Activated CD4-positive, alpha-beta T cell treated with anti-CD3 and anti-CD28 coated beads, Interleukin-10, Interleukin-2, amounts not matched to agents 100 ng/mL and 50 ng/mL, durations not matched to agents 16 hours and 8 hours (primary cell): ENCODE results near the gene DPH7.
A peak's percentile ranks its signal among the peaks of the same experiment; 100 is the strongest.
"Not testable (repeated sequence)": the region's sequence is repeated elsewhere in the genome, so short reads cannot be mapped to it uniquely, and the experiment has no call there.

Source experiments
- DNase-seq: peaks from one replicate; pipeline ENCODE4 v3.0.0-alpha.2; 2020

The DPH7 gene

GRCh38 chr9:137578518-137579258 is at the start of gene DPH7:
TSS of gene DPH7 (minus strand) at chr9:137578925. CDS start at chr9:137578777, 148 bp downstream.
- DNase-seq: peak; percentile 97

GRCh38 chr9:137627406-137627805 is 48.7 kb upstream of the DPH7 start:
- not testable (repeated sequence) for DNase-seq

DNA sequence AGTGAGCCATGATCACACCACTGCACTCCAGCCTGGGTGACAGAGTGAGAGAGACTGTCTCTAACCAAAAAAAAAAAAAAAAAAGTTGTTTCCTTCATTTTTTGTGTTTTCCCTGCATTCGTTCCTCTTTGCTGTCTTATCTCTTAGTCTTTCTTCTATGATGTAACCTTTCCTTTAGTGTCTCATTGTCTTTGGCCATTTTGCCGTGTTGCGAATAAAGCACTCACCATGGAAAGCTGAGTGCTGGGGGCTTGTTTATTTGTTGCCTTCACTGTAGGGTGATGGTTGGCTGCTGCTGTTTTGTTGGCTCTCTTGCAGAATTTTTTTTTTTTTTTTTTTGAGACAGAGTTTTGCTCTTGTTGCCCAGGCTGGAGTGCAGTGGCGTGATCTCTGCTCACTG is 47.7 kb upstream of the DPH7 start:
- DNase-seq: no peak

DNA sequence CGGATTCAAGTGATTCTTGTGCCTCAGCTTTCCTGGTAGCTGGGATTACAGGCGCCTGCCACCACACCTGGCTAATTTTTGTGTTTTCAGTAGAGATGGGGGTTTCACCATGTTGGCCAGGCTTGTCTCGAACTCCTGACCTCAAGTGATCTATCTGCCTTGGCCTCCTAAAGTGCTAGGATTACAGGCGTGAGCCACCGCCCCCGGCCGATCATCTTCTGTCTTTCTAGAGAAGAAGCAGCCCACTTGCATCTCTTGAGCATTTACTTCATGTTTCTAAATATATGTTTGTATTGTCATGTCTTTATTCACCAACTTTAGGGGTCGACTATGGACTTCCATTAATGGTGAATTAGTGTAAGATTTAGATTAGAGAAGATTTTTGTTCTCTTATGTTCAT is 43.5 kb upstream of the DPH7 start:
- DNase-seq: not testable (repeated sequence)

DNA sequence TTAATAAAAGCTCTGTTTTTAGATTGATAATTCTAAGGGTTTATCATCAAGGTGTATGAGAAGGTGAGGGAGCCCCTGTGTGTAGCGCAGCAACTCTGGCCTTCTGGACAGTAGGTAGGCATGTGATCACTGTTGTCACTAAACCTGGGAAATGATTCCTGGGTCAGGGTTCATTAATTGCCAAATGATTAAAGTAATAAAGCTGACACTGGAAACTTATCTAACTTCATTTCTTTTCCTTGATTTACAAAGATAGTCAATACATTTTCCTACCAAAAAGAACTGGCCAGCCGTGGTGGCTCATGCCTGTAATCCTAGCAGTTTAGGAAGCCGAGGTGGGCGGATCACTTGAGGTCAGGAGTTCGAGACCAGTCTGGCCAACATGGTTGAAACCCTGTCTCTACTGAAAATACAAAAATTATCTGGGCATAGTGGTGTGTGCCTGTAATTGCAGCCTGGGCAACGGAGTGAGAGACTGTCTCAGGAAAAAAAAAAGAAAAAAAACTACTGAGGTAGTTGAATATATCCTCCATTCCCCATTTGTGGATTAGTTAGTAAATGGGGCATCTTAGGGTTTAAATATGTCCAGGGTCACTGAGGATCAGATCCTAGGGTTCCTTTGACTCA is 42.5 kb upstream of the DPH7 start:
- DNase-seq: peak; percentile 43

DNA sequence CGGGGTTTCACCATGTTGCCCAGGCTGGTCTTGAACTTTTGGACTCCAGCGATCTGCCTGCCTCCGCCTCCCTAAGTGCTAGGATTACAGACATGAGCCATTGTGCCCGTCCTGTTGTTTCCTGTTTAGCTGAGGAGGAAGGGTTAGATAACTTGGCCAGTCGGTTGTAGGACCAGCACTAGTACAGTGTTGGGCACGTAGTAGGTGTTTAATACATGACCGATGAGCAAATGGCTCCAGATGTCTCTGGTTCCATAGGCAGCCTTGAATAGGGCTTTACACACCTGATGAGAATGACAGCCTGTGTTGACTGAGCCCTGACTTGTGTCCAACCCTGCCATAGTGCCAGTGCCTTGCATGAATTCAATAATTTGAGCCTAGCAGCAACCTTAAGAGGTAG is 41.9 kb upstream of the DPH7 start:
- DNase-seq: no peak

- DNase-seq: no peak
These were observed 41.3 kb upstream of the DPH7 start for GRCh38 chr9:137620048-137620405.

DNA sequence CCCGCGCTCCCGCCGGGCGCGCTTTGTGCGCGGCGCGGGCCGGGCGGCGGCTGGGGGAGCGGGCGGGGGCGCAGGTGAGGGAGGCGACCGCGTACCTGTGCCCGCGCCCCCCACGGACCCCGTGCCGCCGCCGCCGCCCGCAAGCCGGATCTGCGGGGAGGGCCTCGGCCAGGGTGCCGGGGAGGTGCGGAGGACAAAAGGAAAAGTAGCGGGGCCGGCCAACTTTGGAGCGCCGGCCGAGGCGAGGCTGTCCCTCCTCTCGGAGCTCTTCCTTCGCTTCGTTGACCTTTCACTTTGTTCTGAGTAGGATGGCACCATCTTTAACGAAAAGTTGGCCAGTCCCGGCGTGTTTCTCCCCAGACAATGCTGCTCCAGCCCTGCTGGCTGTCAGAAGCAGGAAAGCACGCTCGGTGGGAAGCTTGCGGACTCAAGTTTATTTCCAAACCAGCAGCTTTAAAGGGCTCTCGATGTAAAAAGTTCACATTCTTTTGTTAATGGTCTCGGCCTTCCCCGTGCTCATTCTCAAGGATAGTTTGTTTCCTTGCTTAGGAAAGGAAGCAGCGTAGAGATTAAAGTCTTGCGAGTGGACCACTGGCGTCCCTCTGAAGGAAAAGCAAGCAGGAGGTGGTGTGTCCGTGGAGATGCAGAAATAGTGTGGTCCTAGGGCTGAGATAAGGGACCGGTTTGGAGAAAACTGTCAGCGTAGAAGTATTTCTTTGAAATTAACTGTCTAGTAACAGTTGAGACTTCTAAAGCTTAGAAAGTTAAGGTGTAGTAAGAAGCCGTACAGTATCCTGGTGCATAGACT is 40.7 kb upstream of the DPH7 start:
- peak; percentile 47 for DNase-seq

- DNase-seq: peak; percentile 93
These were observed 39.7 kb upstream of the DPH7 start, which contains the start of gene EHMT1 for GRCh38 chr9:137618105-137619067. TSS of gene EHMT1 (plus strand) at chr9:137619005. CDS start at chr9:137619029, 24 bp downstream.

GRCh38 chr9:137615387-137615871 is 36.7 kb upstream of the DPH7 start:
- DNase-seq: no peak

DNA sequence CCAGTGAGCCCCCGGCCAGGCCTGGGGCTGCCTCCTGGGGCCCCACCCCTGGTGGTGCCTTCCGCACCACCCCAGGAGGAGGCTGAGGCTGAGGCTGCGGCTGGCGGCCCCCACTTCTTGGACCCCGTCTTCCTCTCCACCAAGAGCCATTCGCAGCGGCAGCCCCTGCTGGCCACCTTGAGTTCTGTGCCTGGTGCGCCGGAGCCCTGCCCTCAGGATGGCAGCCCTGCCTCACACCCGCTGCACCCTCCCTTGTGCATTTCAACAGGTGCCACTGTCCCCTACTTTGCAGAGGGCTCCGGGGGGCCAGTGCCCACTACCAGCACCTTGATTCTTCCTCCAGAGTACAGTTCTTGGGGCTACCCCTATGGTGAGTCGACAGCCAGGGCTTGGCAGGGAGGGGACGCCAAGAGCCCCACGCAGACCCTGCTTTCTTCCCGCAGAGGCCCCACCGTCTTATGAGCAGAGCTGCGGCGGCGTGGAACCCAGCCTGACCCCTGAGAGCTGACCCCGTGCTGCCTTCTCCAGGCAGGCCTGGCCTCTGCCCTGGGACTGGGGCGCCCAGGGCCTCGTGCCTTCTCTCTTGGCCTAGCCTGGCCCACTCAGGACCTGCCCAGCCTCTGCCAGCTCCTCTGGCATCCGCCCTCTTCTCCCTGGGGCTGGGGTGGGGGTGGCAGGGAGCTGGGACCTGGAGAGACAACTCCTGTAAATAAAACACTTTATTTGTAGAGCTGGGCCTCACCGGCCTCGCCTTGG is 36.1 kb upstream of the DPH7 start:
- DNase-seq: no peak

- DNase-seq: no peak
These were observed 35.2 kb upstream of the DPH7 start for GRCh38 chr9:137613738-137614523.

DNA sequence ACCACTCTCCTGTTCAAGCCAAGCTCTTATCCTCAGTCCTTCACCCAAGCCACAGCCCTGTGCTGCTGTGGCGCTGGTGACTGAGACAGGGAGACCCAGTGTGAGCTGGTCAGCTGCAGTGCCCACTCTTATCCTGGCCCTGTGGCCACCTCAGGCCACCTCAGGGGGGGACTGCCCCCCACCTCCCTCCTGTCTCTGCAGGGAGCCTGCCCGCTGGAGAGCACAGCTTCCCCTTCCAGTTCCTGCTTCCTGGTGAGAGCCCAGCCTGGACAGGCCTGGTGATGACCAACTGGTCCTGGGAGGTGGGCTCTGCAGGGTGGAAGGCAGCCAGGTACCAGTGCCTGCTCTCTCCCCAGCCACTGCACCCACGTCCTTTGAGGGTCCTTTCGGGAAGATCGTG is 34.5 kb upstream of the DPH7 start:
- no peak for DNase-seq

GRCh38 chr9:137612741-137613142 is 34.0 kb upstream of the DPH7 start:
- no peak for DNase-seq

- no peak for DNase-seq
These were observed 33.2 kb upstream of the DPH7 start for GRCh38 chr9:137611623-137612609.

DNA sequence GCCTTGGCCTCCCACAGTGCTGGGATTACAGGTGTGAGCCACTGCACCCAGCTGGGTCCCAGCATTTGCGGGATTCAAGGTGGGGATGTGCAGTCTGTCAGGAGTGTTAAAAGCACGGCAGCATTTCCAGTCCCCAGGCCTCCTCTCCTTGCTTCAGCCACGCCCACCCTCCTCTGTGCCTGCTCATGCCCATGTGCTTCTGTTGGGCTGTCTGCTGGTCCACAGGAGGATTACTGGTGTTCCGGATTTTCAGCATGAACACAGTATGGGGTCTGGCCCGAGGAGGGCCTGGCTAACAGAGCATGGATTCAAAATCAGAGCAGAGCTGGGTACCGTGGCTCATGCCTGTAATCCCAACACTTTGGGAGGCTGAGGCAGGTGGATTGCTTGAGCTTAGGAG is 32.2 kb upstream of the DPH7 start:
- DNase-seq: no peak

- DNase-seq: no peak
These were observed 28.6 kb upstream of the DPH7 start for GRCh38 chr9:137607141-137607857.

GRCh38 chr9:137606734-137607138 is 28.0 kb upstream of the DPH7 start:
- DNase-seq: no peak
